K562 (cell line): Measurements from ENCODE around the gene AMIGO1. TPM values are rescaled to one million over a fixed set of nuclear protein-coding genes. Genes with fewer than 3 reads are reported as not detected.
A peak's percentile ranks its signal among the peaks of the same experiment; 100 is the strongest.

Source experiments
- ATAC-seq: fragments of 200-7000 bp; cut with Tn5 transposase; 3 replicates; pipeline ENCODE4 v1.9.1; 2020; ENCODE audit warnings: moderate library complexity
- BruUV-seq: library from RNA; stranded (reverse); fragments of 400-500 nt; replicated peaks from 2 replicates; lab custom pipeline; 2021; lab: Mats Ljungman, UMichigan
- CTCF ChIA-PET: fragments of 300-600 bp; formaldehyde crosslinking; extraction: SDS; loops from one replicate; lab custom pipeline; 2021; ENCODE audit warnings: low intra/inter-chr PET ratio; lab: Yijun Ruan, JAX
- POLR2A ChIA-PET: fragments of 300-600, 350-650 bp; sonication (Branson Sonifier 250); formaldehyde crosslinking; extraction: SDS; loops from one replicate; lab custom pipeline; 2021; ENCODE audit warnings: antibody characterized with exemption, inconsistent platforms; lab: Yijun Ruan, JAX
- DNase-seq, 4 experiments: peaks; one replicate each; pipeline versions ENCODE4 v3.0.0 to v3.0.0-alpha.2; 2011 to 2018; ENCODE audit warnings: low spot score in 3 of 4, mixed read lengths in 3 of 4; ENCODE audit errors: extremely low read depth in 1 of 4
- FAIRE-seq: peaks from 2 replicates; lab custom pipeline; 2011; peaks lifted over from hg19 to GRCh38; lab: Jason Lieb, UNC
- H2AFZ ChIP-seq: 2 replicates; pipeline ENCODE4 v1.6.0; 2011; ENCODE audit warnings: low read depth, low read length, control low read depth, inconsistent platforms
- H3K27ac ChIP-seq: fragments of 200-600 bp; 3 replicates; pipeline ENCODE4 v1.8.0; 2011; ENCODE audit warnings: low read depth, mild to moderate bottlenecking, control low read depth, inconsistent platforms, low read length, moderate library complexity, mixed read lengths; ENCODE audit errors: extremely low read depth
- H3K27me3 ChIP-seq, 2 experiments: fragments of 300-600 bp in 1 of 2; 2 replicates in 1 of 2; 3 replicates in 1 of 2; pipeline versions ENCODE4 v1.6.0 to v1.8.0; 2011; ENCODE audit warnings: inconsistent platforms in 2 of 2, low read length in 2 of 2, mild to moderate bottlenecking in 1 of 2, mixed read lengths in 1 of 2, moderate library complexity in 1 of 2; ENCODE audit not compliant: control insufficient read depth in 2 of 2, insufficient read depth in 2 of 2
- H3K36me3 ChIP-seq: fragments of 300-600 bp; 3 replicates; pipeline ENCODE4 v1.8.0; 2011; ENCODE audit warnings: mild to moderate bottlenecking, low read length, inconsistent platforms; ENCODE audit not compliant: control insufficient read depth, insufficient read depth
- H3K4me1 ChIP-seq, 2 experiments: fragments of 200-600 bp in 1 of 2; replicated peaks in 1 of 2; 2 replicates in 1 of 2; 3 replicates in 1 of 2; pipeline versions ENCODE4 v1.5.1 to v1.8.0; 2011; ENCODE audit warnings: inconsistent platforms in 2 of 2, low read length in 2 of 2, mild to moderate bottlenecking in 1 of 2, mixed read lengths in 1 of 2, moderate library complexity in 1 of 2; ENCODE audit not compliant: control insufficient read depth in 2 of 2, insufficient read depth in 2 of 2
- H3K4me2 ChIP-seq: 2 replicates; pipeline ENCODE4 v1.6.1; 2011; ENCODE audit warnings: low read length, control low read depth, inconsistent platforms, mixed read lengths; ENCODE audit not compliant: insufficient read depth
- H3K4me3 ChIP-seq: fragments of 200-600 bp; sonication (generic), shearing (Covaris generic); 2 replicates; pipeline ENCODE4 v1.5.1; 2016; ENCODE audit warnings: control low read depth, inconsistent platforms
- H3K79me2 ChIP-seq: fragments of 200-600 bp; 3 replicates; pipeline ENCODE4 v1.8.0; 2011; ENCODE audit warnings: low read length, inconsistent platforms; ENCODE audit not compliant: control insufficient read depth, insufficient read depth
- H3K9ac ChIP-seq, 2 experiments: 2 replicates each; pipeline versions ENCODE4 v1.6.0 to v1.6.1; 2011; ENCODE audit warnings: low read depth in 2 of 2, low read length in 2 of 2, control low read depth in 1 of 2, inconsistent platforms in 1 of 2, mild to moderate bottlenecking in 1 of 2, mixed read lengths in 1 of 2; ENCODE audit not compliant: insufficient read depth in 1 of 2
- H3K9me1 ChIP-seq: one replicate; pipeline ENCODE4 v1.6.0; 2011; ENCODE audit warnings: inconsistent platforms, mild to moderate bottlenecking, low read length, moderate library complexity; ENCODE audit not compliant: control insufficient read depth, insufficient read depth
- H3K9me3 ChIP-seq: replicated peaks from 2 replicates; pipeline ENCODE4 v1.5.1; 2011; ENCODE audit warnings: low read depth, low read length, inconsistent platforms; ENCODE audit not compliant: control insufficient read depth, insufficient read depth
- H4K20me1 ChIP-seq: replicated peaks from 2 replicates; pipeline ENCODE4 v1.6.1; 2011; ENCODE audit warnings: low read length, inconsistent platforms, mixed read lengths; ENCODE audit not compliant: control insufficient read depth, insufficient read depth
- CHD4 ChIP-seq: fragments of 200-600 bp; sonication (generic); IDR thresholded peaks from 3 replicates; pipeline ENCODE4 v1.6.1; 2012; ENCODE audit warnings: low read depth, mild to moderate bottlenecking, mixed read lengths, low read length, inconsistent platforms; ENCODE audit not compliant: insufficient read depth, insufficient replicate concordance, poor library complexity, severe bottlenecking
- RBFOX2 ChIP-seq: fragments of 200-400 bp; formaldehyde crosslinking; IDR thresholded peaks from 2 replicates; pipeline ENCODE4 v1.6.1; 2017; ENCODE audit warnings: low read depth, mild to moderate bottlenecking, low read length, moderate library complexity
- WGBS: fragments of 100-300 bp; shearing (Covaris generic); methylation state at CpG from one replicate; pipeline ENCODE4 v1.1.6; 2016; ENCODE audit warnings: low coverage, mixed read lengths; ENCODE audit not compliant: insufficient coverage; ENCODE audit errors: missing lambda C conversion rate; 5-methylcytosine and 5-hydroxymethylcytosine counted together
- in situ Hi-C: fragments of 300-500 bp; cut with MboI; formaldehyde crosslinking; loops from 4 replicates; pipeline ENCODE4 v1.15.0; 2018; ENCODE audit warnings: inconsistent platforms, mixed read lengths
- intact Hi-C: fragments of 100-400 bp; cut with micrococcal nuclease; formaldehyde crosslinking; loops from 2 replicates; pipeline ENCODE4 v1.14.2; 2022
- polyA plus RNA-seq, 8 experiments: library from polyadenylated mRNA; depleted of rRNA in 4 of 8; stranded (reverse) in 5 of 8; unstranded in 3 of 8; fragments of >200 nt; fragmentation: Nextera tagmentation in 2 of 8; fragmentation: Illumina TruSeq in 1 of 8; extraction: Ambion mirVana in 2 of 8; extraction: Trizol in 1 of 8; gene quantifications; 2 replicates each; pipeline versions ENCODE4 v1.2.1 to v1.2.3, GENCODE V29; 2011 to 2014; ENCODE audit warnings: inconsistent platforms in 1 of 8, missing spikeins in 1 of 8
- total RNA-seq, 7 experiments: library from RNA; depleted of rRNA in 6 of 7; stranded (reverse); fragments of >200 nt in 6 of 7; fragmentation: Illumina TruSeq in 2 of 7; extraction: Trizol in 2 of 7; gene quantifications; 2 replicates each; pipeline versions ENCODE4 v1.2.1 to v1.2.3, GENCODE V29; 2011 to 2021; ENCODE audit warnings: low replicate concordance in 1 of 7

Gene AMIGO1
- total and polyA plus RNA-seq, 9 of the 15 experiments (the other 6 are each of a cell fraction or from before 2014, with no cell fraction given), result 0.24 to 1.0 (median 0.54) TPM

- Histone ChIP-seq H4K20me1 (no peaks in the 10 kb centered on the region; the same call in 1 of the 2 replicates), H3K4me3 (no peak overlapping the region), H3K27ac (no peak overlapping the region), H3K9me1 (no peaks in the 10 kb centered on the region), H3K27me3 (no peaks in the 10 kb centered on the region), H2AFZ (no peak overlapping the region), H3K4me2 (no peak overlapping the region), H3K4me1 (peaks cover 13 to 30% of the 10 kb centered on the region in 2 experiments; a peak in 4 of 5 replicates), H3K79me2 (peaks cover 5% of the 10 kb centered on the region; the same call in 1 of the 3 replicates), H3K9ac (peak overlapping the region in 1 of 2 experiments; percentile 24; a peak in 1 of 4 replicates), H3K36me3 (peaks cover 35% of the 10 kb centered on the region; the same call in 2 of the 3 replicates), H3K9me3 (no peaks in the 10 kb centered on the region)
- FAIRE-seq (no peak), ATAC-seq (no peak), DNase-seq (no peak)
- intact Hi-C loops, result no loop called here
- BruUV-seq, result no TSS peak
- 87% methylated on average over 7 of the region's 7 CpGs for WGBS
- POLR2A ChIA-PET, result interaction anchor here (0.8 to 1.4 kb wide), 3 partner anchors 10 to 90 kb away, joined by 3 read pairs; no protein-coding TSS in a partner anchor
- CTCF ChIA-PET, result interaction anchor here (6.9 kb wide), 1 partner anchor 37 kb away, joined by 131 read pairs; no protein-coding TSS in a partner anchor
- TF ChIP-seq CHD4 (no peak), RBFOX2 (0 out of 2 replicates have a peak, but pooled peaks have one; percentile 32)
- in situ Hi-C loops, result loop anchor here (5.0 kb wide), 1 partner anchor 37 kb away; no protein-coding TSS in a partner anchor
Measured at GRCh38 chr1:109495738-109496137, 13.8 kb downstream of the AMIGO1 start.
